ENCODE measurements around the gene DBN1. TPM values are rescaled to one million over a fixed set of nuclear protein-coding genes. Genes with fewer than 3 reads are reported as not detected.
"Not testable (repeated sequence)": the region's sequence is repeated elsewhere in the genome, so short reads cannot be mapped to it uniquely, and the experiment has no call there.

Gene DBN1
- polyA plus RNA-seq, 1 of the 3 experiments (the other 2 are of a cell fraction): 244 TPM

DNA sequence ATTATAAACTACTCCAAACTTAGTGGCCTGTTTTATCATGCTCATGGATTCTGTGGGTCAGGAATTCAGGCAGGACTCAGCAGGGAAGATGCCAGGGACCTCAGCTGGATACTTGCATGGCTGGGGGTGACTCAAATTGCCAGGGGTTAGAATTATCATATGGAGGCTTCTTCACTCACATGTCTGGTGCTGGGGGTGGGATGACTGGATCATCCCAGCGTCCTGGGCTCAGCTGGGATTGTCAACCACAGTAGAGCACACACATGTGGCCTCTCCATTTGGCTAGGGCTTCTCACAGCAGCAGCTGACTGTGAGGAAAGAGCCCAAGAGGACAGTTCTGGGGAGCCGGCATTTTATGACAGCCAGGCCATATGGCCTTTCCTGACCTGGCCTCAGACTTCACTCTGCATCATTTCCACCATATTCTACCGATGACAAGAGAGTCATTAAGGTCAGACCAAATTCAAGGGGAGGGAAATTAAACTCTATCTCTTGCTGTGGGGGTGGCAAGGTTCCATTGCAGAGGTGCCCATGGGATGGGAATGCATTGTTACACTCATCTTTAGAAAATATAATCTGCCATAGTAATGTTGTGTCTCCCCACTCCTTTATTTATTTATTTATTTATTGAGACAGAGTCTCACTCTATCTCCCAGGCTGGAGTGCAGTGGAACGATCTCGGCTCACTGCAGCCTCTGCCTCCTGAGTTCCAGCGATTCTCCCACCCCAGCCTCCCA lies 52.2 kb downstream of the DBN1 start (continued):
- no peak for TF ChIP-seq JUND (IDR thresholded peaks at IDR 0.05)
- no peak for TF ChIP-seq RFX5 (IDR thresholded peaks at IDR 0.05; ENCODE audit: low read length)

DNA sequence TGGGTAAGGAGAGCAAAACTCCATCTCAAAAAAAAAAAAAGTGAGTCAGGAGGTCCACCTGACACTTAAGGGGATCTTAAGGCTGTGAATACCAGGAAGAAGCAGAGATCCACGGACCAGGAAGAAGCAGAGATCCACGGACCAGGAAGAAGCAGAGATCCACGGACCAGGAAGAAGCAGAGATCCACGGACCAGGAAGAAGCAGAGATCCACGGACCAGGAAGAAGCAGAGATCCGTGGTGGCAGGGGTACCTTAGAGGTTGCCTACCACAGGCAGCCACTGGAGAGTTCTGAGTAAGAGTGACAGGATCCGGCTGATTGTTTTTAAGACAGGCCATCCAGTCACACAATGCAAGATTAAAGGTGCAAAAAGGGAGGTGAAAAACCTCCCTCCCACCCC lies 53.0 kb downstream of the DBN1 start:
- POLR2A ChIA-PET: not testable (repeated sequence)
- CTCF ChIA-PET: interaction anchor here (1.4 to 10.8 kb wide), 2 partner anchors 16 to 35 kb away, joined by 5 to 120 read pairs; no protein-coding TSS in a partner anchor

DNA sequence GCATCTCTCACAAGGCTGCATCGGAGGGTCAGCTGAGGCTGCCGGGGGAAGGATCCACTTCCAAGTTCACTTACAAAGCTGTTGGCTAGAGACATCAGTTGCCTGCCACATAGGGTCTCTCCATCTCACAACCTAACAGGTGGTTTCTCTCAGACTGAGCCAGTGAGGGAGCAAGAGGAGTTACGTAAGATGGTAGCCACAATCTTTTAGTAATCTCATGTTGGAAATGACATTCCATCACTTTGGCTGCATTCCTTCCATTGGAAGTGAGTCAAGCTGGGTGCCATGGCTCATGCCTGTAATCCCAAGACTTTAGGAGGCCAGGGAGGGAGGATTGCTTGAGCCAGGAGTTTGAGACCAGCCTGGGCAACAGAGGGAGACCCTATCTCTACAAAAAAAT lies 54.4 kb downstream of the DBN1 start:
- Histone ChIP-seq H2AFZ (ENCODE audit: low read depth) (no peak overlapping the region), H3K4me3 (ENCODE audit: low read depth in 2 of 2, low read length in 1 of 2) (no peak overlapping the region), H3F3A (replicated peaks; ENCODE audit: insufficient read depth) (no peaks in the 10 kb centered on the region), H3K36me3 (replicated peaks in 1 of 2; ENCODE audit: control insufficient read depth in 1 of 2, insufficient read depth in 2 of 2, low read length in 1 of 2) (no peaks in the 10 kb centered on the region), H3K9ac (no peak overlapping the region), H3K27me3 (ENCODE audit: insufficient read depth) (no peaks in the 10 kb centered on the region), H3K4me1 (ENCODE audit: control insufficient read depth in 1 of 2, insufficient read depth in 2 of 2, low read depth in 1 of 2, low read length in 1 of 2) (no peaks in the 10 kb centered on the region), H3K4me2 (no peak overlapping the region), H3K79me2 (ENCODE audit: insufficient read depth) (no peaks in the 10 kb centered on the region), H3K27ac (ENCODE audit: low read depth in 2 of 2, low read length in 1 of 2) (no peak overlapping the region), H4K20me1 (ENCODE audit: insufficient read depth) (no peaks in the 10 kb centered on the region), H3K9me3 (no peaks in the 10 kb centered on the region), H3K9me2 (no peaks in the 10 kb centered on the region)
- TF ChIP-seq RCOR1 (IDR thresholded peaks at IDR 0.05; ENCODE audit: low read length): no peak
- TF ChIP-seq, protein P1, sequence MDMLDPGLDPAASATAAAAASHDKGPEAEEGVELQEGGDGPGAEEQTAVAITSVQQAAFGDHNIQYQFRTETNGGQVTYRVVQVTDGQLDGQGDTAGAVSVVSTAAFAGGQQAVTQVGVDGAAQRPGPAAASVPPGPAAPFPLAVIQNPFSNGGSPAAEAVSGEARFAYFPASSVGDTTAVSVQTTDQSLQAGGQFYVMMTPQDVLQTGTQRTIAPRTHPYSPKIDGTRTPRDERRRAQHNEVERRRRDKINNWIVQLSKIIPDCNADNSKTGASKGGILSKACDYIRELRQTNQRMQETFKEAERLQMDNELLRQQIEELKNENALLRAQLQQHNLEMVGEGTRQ (IDR thresholded peaks at IDR 0.05; ENCODE audit: borderline replicate concordance, low read depth, low read length): no peak
- TF ChIP-seq FOSL2 (IDR thresholded peaks at IDR 0.05; ENCODE audit: borderline replicate concordance, low read depth): no peak
- TF ChIP-seq, protein P2, sequence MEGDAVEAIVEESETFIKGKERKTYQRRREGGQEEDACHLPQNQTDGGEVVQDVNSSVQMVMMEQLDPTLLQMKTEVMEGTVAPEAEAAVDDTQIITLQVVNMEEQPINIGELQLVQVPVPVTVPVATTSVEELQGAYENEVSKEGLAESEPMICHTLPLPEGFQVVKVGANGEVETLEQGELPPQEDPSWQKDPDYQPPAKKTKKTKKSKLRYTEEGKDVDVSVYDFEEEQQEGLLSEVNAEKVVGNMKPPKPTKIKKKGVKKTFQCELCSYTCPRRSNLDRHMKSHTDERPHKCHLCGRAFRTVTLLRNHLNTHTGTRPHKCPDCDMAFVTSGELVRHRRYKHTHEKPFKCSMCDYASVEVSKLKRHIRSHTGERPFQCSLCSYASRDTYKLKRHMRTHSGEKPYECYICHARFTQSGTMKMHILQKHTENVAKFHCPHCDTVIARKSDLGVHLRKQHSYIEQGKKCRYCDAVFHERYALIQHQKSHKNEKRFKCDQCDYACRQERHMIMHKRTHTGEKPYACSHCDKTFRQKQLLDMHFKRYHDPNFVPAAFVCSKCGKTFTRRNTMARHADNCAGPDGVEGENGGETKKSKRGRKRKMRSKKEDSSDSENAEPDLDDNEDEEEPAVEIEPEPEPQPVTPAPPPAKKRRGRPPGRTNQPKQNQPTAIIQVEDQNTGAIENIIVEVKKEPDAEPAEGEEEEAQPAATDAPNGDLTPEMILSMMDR (IDR thresholded peaks at IDR 0.05): no peak
- no peak for TF ChIP-seq NRF1 (IDR thresholded peaks at IDR 0.05; ENCODE audit: low read depth, low read length)
- TF ChIP-seq, protein P3, sequence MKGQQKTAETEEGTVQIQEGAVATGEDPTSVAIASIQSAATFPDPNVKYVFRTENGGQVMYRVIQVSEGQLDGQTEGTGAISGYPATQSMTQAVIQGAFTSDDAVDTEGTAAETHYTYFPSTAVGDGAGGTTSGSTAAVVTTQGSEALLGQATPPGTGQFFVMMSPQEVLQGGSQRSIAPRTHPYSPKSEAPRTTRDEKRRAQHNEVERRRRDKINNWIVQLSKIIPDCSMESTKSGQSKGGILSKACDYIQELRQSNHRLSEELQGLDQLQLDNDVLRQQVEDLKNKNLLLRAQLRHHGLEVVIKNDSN (IDR thresholded peaks at IDR 0.05; ENCODE audit: borderline replicate concordance, low read depth): no peak
- TF ChIP-seq EZH2phosphoT487 (IDR thresholded peaks at IDR 0.05; ENCODE audit: borderline replicate concordance, low read depth): no peak
- no peak for TF ChIP-seq EP300 (IDR thresholded peaks at IDR 0.05; ENCODE audit: borderline replicate concordance in 1 of 2, low read depth in 1 of 2, low read length in 1 of 2)
- no peak for TF ChIP-seq NFIC (IDR thresholded peaks at IDR 0.05; ENCODE audit: borderline replicate concordance)
- TF ChIP-seq FOXJ3 (CRISPR knock-in tag; IDR thresholded peaks at IDR 0.05): no peak
- TF ChIP-seq, protein P4, sequence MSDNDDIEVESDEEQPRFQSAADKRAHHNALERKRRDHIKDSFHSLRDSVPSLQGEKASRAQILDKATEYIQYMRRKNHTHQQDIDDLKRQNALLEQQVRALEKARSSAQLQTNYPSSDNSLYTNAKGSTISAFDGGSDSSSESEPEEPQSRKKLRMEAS (IDR thresholded peaks at IDR 0.05; ENCODE audit: low read depth): no peak
- no peak for TF ChIP-seq ELF1 (IDR thresholded peaks at IDR 0.05)
- TF ChIP-seq MEF2A (IDR thresholded peaks at IDR 0.05; ENCODE audit: borderline replicate concordance, low read depth): no peak
- TF ChIP-seq RFX5 (IDR thresholded peaks at IDR 0.05; ENCODE audit: low read length): no peak
- no peak for TF ChIP-seq TEAD4 (IDR thresholded peaks at IDR 0.05; ENCODE audit: borderline replicate concordance, insufficient read depth)
- no peak for TF ChIP-seq YY1 (IDR thresholded peaks at IDR 0.05; ENCODE audit: low read depth)
- no peak for TF ChIP-seq POLR2AphosphoS5 (IDR thresholded peaks at IDR 0.05; ENCODE audit: low read depth, low read length)
- no peak for TF ChIP-seq RAD21 (IDR thresholded peaks at IDR 0.05; ENCODE audit: low read length)
- DNase-seq: no peak
- POLR2A ChIA-PET: no interaction called here
- 94% methylated on average over 3 of the region's 3 CpGs for WGBS (ENCODE audit: low lambda C conversion rate)
- CTCF ChIA-PET: interaction anchor here (0.6 to 8.9 kb wide), 2 partner anchors 15 to 36 kb away, joined by 3 to 75 read pairs; no protein-coding TSS in a partner anchor

More for the DNA sequence above, 53.0 kb downstream of the DBN1 start:
- H2AFZ ChIP-seq (ENCODE audit: low read depth); H3K9ac ChIP-seq; H3K36me3 ChIP-seq (replicated peaks in 1 of 2; ENCODE audit: control insufficient read depth in 1 of 2, insufficient read depth in 2 of 2, low read length in 1 of 2); H3K27ac ChIP-seq (ENCODE audit: low read depth in 2 of 2, low read length in 1 of 2); H3K9me3 ChIP-seq; DNase-seq; H3K4me2 ChIP-seq; H3K9me2 ChIP-seq; H3F3A ChIP-seq (replicated peaks; ENCODE audit: insufficient read depth); H3K4me3 ChIP-seq (ENCODE audit: low read depth in 2 of 2, low read length in 1 of 2); H4K20me1 ChIP-seq (ENCODE audit: insufficient read depth); H3K27me3 ChIP-seq (ENCODE audit: insufficient read depth); H3K4me1 ChIP-seq (ENCODE audit: control insufficient read depth in 1 of 2, insufficient read depth in 2 of 2, low read depth in 1 of 2, low read length in 1 of 2); H3K79me2 ChIP-seq (ENCODE audit: insufficient read depth): not testable (repeated sequence)
- WGBS (ENCODE audit: low lambda C conversion rate): 63% methylated on average over 7 of the region's 7 CpGs

Measured in SK-N-SH (cell line).